Stimulated activated naive CD8-positive, alpha-beta T cell treated with anti-CD3 and anti-CD28 coated beads, Interleukin-15, amount 100 ng/mL, for 72 hours (primary cell): Measurements from ENCODE around the gene SUPT5H.
A peak's percentile ranks its signal among the peaks of the same experiment; 100 is the strongest.
"Not testable (repeated sequence)": the region's sequence is repeated elsewhere in the genome, so short reads cannot be mapped to it uniquely, and the experiment has no call there.

Experiments
- ATAC-seq: fragments of 150-1000 bp; cut with Tn5 transposase; 2 replicates; pipeline ENCODE4 v1.10.0; 2021; ENCODE audit warnings: mild to moderate bottlenecking, moderate library complexity
- DNase-seq, 2 donors: peaks; one replicate each; pipeline ENCODE4 v3.0.0; 2021 to 2022
- H3K27ac Mint-ChIP-seq, 2 donors: one replicate each; pipeline ENCODE4 v1.8.0; 2022; ENCODE audit warnings: mild to moderate bottlenecking in 2 of 2, mixed read lengths in 2 of 2, moderate library complexity in 2 of 2
- H3K27me3 Mint-ChIP-seq: one replicate; pipeline ENCODE4 v1.8.0; 2022; ENCODE audit warnings: mixed read lengths
- H3K4me1 Mint-ChIP-seq: one replicate; pipeline ENCODE4 v1.8.0; 2022; ENCODE audit warnings: mild to moderate bottlenecking, mixed read lengths
- H3K4me3 Mint-ChIP-seq, 2 donors: one replicate each; pipeline ENCODE4 v1.8.0; 2022; ENCODE audit warnings: mild to moderate bottlenecking in 2 of 2, mixed read lengths in 2 of 2, moderate library complexity in 1 of 2
- H3K9me3 Mint-ChIP-seq, 2 donors: one replicate each; pipeline ENCODE4 v1.8.0; 2022; ENCODE audit warnings: mixed read lengths in 2 of 2

SUPT5H gene

GRCh38 chr19:39465956-39466747 lies 20.8 kb downstream of the SUPT5H start:
- Mint-ChIP-seq H3K9me3 (no peaks in the 10 kb centered on the region), H3K4me1 (peaks cover 26% of the 10 kb centered on the region)

GRCh38 chr19:39467941-39468340 lies 22.6 kb downstream of the SUPT5H start:
- no peak overlapping the region for H3K4me3 Mint-ChIP-seq
- H3K27ac Mint-ChIP-seq: peak overlapping the region in 1 of 2 donors; percentile 59
- H3K9me3 Mint-ChIP-seq: no peaks in the 10 kb centered on the region
- H3K27me3 Mint-ChIP-seq: no peaks in the 10 kb centered on the region
- DNase-seq: no peak
- no peak for ATAC-seq
- H3K4me1 Mint-ChIP-seq: peaks cover 40% of the 10 kb centered on the region

More at GRCh38 chr19:39465956-39466747, 20.8 kb downstream of the SUPT5H start:
- H3K27me3 Mint-ChIP-seq: no peaks in the 10 kb centered on the region
- DNase-seq (no peak), ATAC-seq (no peak)
- no peak overlapping the region for H3K4me3 Mint-ChIP-seq
- no peak overlapping the region for H3K27ac Mint-ChIP-seq

- Mint-ChIP-seq H3K27ac (peak overlapping the region in 1 of 2 donors; percentile 59), H3K27me3 (no peaks in the 10 kb centered on the region), H3K9me3 (no peaks in the 10 kb centered on the region), H3K4me3 (no peak overlapping the region), H3K4me1 (peaks cover 43% of the 10 kb centered on the region)
- ATAC-seq (no peak), DNase-seq (no peak)
These were observed 23.7 kb downstream of the SUPT5H start for GRCh38 chr19:39469036-39469435.

GRCh38 chr19:39469567-39469966 lies 24.2 kb downstream of the SUPT5H start:
- no peak for ATAC-seq
- H3K4me3 Mint-ChIP-seq: no peak overlapping the region
- H3K4me1 Mint-ChIP-seq: peaks cover 48% of the 10 kb centered on the region
- DNase-seq: no peak
- no peaks in the 10 kb centered on the region for H3K9me3 Mint-ChIP-seq
- no peaks in the 10 kb centered on the region for H3K27me3 Mint-ChIP-seq
- peak overlapping the region; percentile 66 to 77 for H3K27ac Mint-ChIP-seq

GRCh38 chr19:39470724-39471339 lies 25.4 kb downstream of the SUPT5H start:
- Mint-ChIP-seq H3K4me1 (peaks cover 50% of the 10 kb centered on the region), H3K9me3 (no peaks in the 10 kb centered on the region), H3K27me3 (no peaks in the 10 kb centered on the region), H3K4me3 (no peak overlapping the region), H3K27ac (peak overlapping the region in 1 of 2 donors; percentile 59)
- ATAC-seq: no peak
- DNase-seq: no peak

GRCh38 chr19:39471756-39472536 lies 26.6 kb downstream of the SUPT5H start:
- H3K27me3 Mint-ChIP-seq: no peaks in the 10 kb centered on the region
- no peaks in the 10 kb centered on the region for H3K9me3 Mint-ChIP-seq
- no peak overlapping the region for H3K4me3 Mint-ChIP-seq
- H3K4me1 Mint-ChIP-seq: peaks cover 50% of the 10 kb centered on the region
- DNase-seq: no peak
- peak; percentile 3 for ATAC-seq
- peak overlapping the region; percentile 5 to 93 for H3K27ac Mint-ChIP-seq

GRCh38 chr19:39472746-39473442 lies 27.5 kb downstream of the SUPT5H start:
- H3K4me3 Mint-ChIP-seq: no peak overlapping the region
- H3K4me1 Mint-ChIP-seq: peaks cover 50% of the 10 kb centered on the region
- no peak for ATAC-seq
- H3K27me3 Mint-ChIP-seq: no peaks in the 10 kb centered on the region
- no peaks in the 10 kb centered on the region for H3K9me3 Mint-ChIP-seq
- no peak for DNase-seq
- H3K27ac Mint-ChIP-seq: no peak overlapping the region

GRCh38 chr19:39473443-39473960 lies 28.1 kb downstream of the SUPT5H start:
- DNase-seq: no peak
- ATAC-seq: no peak

GRCh38 chr19:39474139-39474620 lies 28.8 kb downstream of the SUPT5H start:
- peak; percentile 78 for ATAC-seq
- H3K9me3 Mint-ChIP-seq: no peaks in the 10 kb centered on the region
- peaks cover 44% of the 10 kb centered on the region for H3K4me1 Mint-ChIP-seq
- H3K27me3 Mint-ChIP-seq: no peaks in the 10 kb centered on the region
- peak; percentile 63 to 64 for DNase-seq
- H3K27ac Mint-ChIP-seq: peak overlapping the region; percentile 67 to 85
- no peak overlapping the region for H3K4me3 Mint-ChIP-seq

More at GRCh38 chr19:39473443-39473960, 28.1 kb downstream of the SUPT5H start:
- H3K27me3 Mint-ChIP-seq: no peaks in the 10 kb centered on the region
- no peak overlapping the region for H3K4me3 Mint-ChIP-seq
- H3K9me3 Mint-ChIP-seq: no peaks in the 10 kb centered on the region
- H3K27ac Mint-ChIP-seq: no peak overlapping the region
- peaks cover 50% of the 10 kb centered on the region for H3K4me1 Mint-ChIP-seq

- H3K27ac Mint-ChIP-seq: peak overlapping the region in 1 of 2 donors; percentile 42
- no peaks in the 10 kb centered on the region for H3K9me3 Mint-ChIP-seq
- no peak for ATAC-seq
- no peak overlapping the region for H3K4me3 Mint-ChIP-seq
- peaks cover 40% of the 10 kb centered on the region for H3K4me1 Mint-ChIP-seq
- DNase-seq: no peak
- H3K27me3 Mint-ChIP-seq: no peaks in the 10 kb centered on the region
These were observed 30.4 kb downstream of the SUPT5H start for GRCh38 chr19:39475748-39476147.

- H3K9me3 Mint-ChIP-seq, DNase-seq, H3K27ac Mint-ChIP-seq, ATAC-seq, H3K27me3 Mint-ChIP-seq: not testable (repeated sequence)
- H3K4me1 Mint-ChIP-seq: peaks cover 42% of the 10 kb centered on the region
- peak overlapping the region in 1 of 2 donors; percentile 87 for H3K4me3 Mint-ChIP-seq
These were observed 34.0 kb downstream of the SUPT5H start for GRCh38 chr19:39479319-39479801.

GRCh38 chr19:39479916-39480315 lies 34.5 kb downstream of the SUPT5H start:
- H3K4me3 Mint-ChIP-seq: peak overlapping the region; percentile 87 to 89
- H3K4me1 Mint-ChIP-seq: peaks cover 39% of the 10 kb centered on the region
- ATAC-seq (no peak), DNase-seq (no peak)
- no peaks in the 10 kb centered on the region for H3K27me3 Mint-ChIP-seq
- H3K27ac Mint-ChIP-seq: no peak overlapping the region
- no peaks in the 10 kb centered on the region for H3K9me3 Mint-ChIP-seq

GRCh38 chr19:39480337-39481228 lies 35.2 kb downstream of the SUPT5H start, which contains the start of gene TIMM50:
Gene TIMM50 (plus strand): TSS chr19:39480838. CDS start chr19:39480854, 16 bp downstream.
- DNase-seq: peak; percentile 97
- Mint-ChIP-seq H3K27ac (peak within 1 kb of the TSS; percentile 99), H3K4me3 (peak within 1 kb of the TSS; percentile 87 to 89), H3K27me3 (no peaks in the 10 kb centered on the region), H3K9me3 (no peaks in the 10 kb centered on the region), H3K4me1 (peaks cover 39% of the 10 kb centered on the region)
- ATAC-seq: peak; percentile 97

GRCh38 chr19:39481229-39481545 lies 35.8 kb downstream of the SUPT5H start:
- ATAC-seq (no peak), DNase-seq (no peak)
- peak overlapping the region; percentile 87 to 89 for H3K4me3 Mint-ChIP-seq
- H3K27me3 Mint-ChIP-seq: no peaks in the 10 kb centered on the region
- H3K4me1 Mint-ChIP-seq: peaks cover 39% of the 10 kb centered on the region
- H3K27ac Mint-ChIP-seq: peak overlapping the region; percentile 99
- H3K9me3 Mint-ChIP-seq: no peaks in the 10 kb centered on the region
